Stimulated activated CD8-positive, alpha-beta memory T cell treated with anti-CD3 and anti-CD28 coated beads, Interleukin-4, amount 100 ng/mL, for 24 hours (primary cell): ENCODE results near the gene TMEM50B.
"Not testable (repeated sequence)": the region's sequence is repeated elsewhere in the genome, so short reads cannot be mapped to it uniquely, and the experiment has no call there.

Experiments
- DNase-seq: peaks from one replicate; pipeline ENCODE4 v3.0.0-alpha.2; 2020; ENCODE audit warnings: low read depth

TMEM50B gene

DNA sequence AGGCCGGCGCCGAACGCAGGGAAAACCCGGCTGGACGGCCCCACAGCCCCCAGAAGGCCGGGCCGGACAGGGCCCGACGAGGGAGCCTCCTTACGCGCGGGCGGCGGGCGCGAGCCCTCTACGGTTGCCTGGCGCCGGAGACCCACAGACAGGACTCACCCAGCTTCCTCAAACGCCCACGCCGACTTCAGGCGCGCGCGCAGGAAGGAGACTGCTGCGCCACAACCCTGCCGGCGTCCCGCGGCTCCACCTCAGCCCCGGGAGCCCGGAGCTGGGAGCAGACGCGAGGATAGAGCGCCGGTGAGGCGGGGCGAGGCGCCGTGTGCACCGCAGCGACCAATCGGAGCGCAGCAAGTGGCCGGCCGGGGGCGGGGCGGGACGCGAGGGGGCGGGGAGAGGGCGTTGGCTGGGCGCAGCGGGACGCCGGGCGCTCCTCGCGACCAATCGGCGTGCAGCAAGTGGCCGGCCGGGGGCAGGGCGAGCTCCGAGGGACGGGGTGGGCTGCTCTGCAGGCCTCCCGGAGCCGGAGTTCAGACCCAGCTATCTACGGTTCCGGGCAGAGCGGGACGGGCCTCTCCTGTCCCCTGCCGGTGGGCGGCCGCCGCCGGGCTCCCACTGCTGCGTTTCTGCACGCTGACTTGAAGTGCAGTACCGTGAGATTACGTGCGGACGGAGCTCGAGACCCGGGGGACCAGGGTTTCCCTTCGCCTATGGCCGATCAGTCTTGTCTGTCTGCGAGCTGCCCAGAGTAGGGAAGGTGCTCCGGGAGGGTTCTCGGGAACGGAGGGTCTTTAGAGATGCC is at the start of gene TMEM50B:
TMEM50B (minus strand) TSS at position 296 of the 802 bp plus-strand sequence. CDS start 11,089 bp downstream, outside the sequence.
- peak; percentile 97 for DNase-seq

DNA sequence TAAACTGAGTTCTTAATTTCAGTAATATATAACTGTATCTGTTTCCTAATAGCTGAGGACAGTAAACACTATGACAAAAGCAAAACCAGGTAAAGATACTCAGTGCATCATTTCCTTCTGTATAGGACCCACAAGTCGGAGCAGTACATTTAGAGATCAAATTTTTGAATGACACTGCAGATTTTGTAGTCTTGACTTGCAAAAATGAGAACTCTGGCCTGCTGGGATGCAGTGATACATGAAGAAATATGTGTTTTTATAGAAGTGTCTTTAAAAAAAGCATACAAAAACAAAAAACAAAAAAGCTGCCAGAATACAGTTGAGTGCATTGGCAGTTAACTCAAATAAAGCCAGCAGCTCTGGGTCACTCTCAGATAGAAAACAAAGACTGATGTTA is 43.2 kb upstream of the TMEM50B start:
- no peak for DNase-seq

DNA sequence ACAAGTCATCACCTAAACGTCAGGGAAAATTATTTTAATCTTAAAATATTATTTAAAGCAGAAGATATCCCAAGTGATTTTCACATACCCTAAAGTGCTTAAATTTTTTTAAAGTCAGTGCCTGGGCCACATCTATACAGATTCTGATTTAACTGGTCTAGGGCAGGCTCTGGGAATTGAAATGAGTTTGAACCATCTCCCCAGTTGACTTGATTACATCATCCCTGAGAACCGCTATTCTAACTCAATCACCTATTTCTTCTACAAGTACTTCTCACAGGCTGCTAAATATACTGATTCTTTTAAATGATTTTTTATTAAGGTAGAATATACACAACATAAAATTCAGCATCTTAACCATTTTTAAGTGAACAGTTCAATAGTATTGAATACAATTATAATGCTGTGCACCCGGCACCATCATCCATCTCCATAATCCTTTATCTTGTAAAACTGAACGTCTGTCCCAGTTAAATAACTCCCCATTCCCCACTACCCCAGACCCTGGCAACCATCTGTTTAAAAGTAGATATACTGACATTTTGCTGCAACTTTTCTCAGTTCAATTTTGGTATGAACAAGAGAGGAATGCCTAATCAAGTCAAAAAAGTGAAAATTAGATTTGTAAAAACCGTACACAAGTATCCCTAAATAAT is 42.7 kb upstream of the TMEM50B start:
- DNase-seq: no peak

DNA sequence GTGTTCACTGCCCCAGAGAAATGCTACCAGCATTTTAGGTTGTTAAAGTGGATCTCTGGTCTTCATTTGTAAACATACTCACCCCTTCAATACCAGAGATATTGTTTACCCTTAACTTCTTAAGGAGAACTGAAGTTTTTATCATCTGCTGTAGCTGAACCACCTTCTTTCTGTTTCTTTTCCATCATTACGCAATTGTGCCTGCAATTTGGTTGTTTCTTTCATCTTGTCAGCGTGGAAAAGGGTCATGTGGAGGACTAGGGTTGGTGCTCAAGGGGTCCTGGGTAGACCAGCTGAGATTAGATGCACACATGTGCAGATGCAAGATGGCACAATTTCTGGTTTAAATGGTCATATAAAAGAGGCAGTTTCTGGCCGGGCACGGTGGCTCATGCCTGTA is 39.1 kb upstream of the TMEM50B start:
- DNase-seq: no peak

- DNase-seq: no peak
Measured at GRCh38 chr21:33514229-33514628, 34.5 kb upstream of the TMEM50B start.

DNA sequence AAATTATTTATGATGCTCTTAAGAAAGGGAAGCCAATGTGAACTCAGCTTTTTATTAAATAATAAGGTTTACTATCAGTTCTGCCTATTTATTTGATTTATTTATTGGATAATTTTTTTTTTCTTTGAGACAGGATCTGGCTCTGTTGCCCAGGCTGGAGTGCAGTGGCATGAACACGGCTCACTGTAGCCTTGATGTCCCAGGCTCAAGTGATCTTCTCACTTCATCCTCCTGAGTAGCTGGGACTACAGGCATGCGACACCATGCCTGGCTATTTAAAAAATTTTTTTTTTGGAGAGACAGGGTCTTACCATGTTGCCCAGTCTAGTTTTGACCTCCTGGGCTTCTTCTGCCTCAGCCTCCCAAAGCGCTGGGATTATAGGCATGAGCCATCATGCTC is 32.7 kb upstream of the TMEM50B start:
- DNase-seq: no peak

DNA sequence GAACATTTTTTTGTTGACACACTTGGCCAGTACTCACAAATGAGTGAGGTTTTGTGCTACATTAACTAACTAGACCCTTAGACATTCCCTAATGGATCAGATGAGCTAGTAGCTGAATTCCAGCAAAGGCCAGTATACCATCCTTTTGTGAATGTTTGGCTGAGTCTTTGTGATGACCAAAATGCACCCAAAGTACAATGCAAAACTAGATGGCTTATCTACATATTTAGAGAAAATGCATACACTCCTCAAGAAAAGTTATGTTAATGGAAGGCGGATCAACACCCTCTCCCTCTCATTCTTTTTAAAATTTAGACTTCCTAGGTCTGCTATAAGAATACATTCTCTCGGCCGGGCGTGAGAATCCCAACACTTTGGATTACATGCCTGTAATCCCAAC is 31.9 kb upstream of the TMEM50B start:
- no peak for DNase-seq

DNA sequence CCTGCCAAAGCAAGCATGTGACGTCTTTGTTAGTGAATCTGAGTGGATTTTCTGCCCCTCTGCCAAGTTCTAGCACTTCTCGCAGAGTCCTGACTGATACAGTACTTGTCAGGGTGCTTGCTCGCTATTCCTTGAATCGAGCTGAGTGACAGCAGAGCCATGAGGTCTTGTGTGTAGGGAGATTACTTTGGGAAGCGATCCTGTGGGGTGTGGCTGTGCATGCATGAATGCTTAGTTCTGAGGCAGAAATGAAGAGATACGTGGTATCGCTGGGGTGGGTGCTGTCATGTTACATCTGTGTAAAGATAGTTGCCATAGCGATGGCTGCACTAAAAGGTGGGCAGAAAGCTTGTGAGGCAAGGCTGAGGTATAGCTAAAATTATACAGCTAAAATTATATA is 31.1 kb upstream of the TMEM50B start:
- DNase-seq: no peak

DNA sequence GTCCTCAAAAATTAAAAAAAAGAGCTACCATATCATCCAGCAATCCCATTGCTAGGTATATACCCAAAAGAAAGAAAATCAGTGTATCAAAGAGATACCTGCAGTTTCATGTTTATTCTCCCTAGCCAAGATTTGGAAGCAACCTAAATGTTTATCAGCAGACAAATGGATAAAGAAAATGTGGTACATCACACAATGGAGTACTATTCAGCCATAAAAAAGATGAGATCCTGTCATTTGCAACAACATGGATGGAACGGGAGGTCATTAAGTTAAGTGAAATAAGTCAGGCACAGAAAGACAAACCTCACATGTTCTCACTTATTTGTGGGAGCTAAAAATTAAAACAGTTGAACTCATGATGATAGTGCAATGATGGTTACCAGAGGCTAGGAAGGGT is 27.2 kb upstream of the TMEM50B start:
- not testable (repeated sequence) for DNase-seq

DNA sequence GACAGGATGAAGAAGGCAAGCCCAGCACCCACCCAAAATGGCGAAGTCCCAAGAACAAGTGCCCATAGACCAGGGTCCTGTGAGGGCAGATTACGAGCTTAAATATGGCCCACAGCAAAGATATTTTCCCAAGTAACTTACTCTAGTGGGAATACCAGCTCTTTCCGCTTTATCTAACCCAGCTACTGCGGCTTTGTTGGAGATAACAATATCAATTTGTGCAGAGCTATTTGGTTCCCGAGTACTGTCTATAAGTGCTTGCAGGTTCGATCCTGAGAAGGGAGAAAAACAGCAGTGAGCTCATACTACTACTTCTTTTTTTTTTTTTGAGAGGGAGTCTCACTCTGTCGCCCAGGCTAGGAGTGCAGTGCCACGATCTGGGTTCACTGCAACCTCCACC is 26.1 kb upstream of the TMEM50B start:
- no peak for DNase-seq

DNA sequence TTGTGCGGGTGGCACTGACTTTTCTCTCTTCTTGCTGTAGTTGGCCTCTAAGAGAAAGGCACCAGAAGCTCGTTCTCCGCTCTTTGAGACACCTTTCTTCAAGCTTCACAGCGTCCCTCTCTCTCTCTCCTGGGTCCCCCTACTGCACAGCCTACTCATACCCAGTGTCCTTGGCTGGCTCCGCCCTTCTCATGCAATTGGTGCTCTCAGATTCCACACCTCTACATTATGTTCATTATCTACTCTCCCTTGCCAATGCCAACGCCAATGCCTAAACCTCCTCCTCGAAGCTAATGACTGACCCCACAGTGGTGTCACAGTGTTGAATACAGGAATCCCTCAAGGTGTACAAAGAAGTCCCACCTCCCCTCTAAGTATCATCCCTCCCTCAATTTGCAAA is 16.6 kb upstream of the TMEM50B start:
- DNase-seq: no peak

DNA sequence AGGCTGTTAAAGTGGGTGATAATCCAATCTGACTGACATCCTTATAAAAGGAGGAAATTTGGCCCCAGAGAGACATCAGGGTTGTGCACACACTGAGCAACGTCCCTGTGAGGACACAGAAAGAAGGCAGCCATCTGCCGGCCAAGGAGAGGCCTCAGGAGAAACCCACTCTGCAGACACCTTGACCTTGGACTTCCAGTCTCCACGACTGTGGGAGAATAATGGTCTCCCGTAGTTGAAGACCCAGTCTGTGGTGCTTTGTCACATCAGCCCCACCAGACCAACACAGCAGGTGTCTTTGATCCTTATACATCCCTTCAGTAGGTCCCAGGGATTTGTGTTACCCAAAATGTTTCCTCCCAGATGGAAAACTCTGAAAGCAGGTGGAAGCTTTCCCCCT is 16.0 kb upstream of the TMEM50B start:
- no peak for DNase-seq

GRCh38 chr21:33493756-33494155 is 14.0 kb upstream of the TMEM50B start:
- no peak for DNase-seq

DNA sequence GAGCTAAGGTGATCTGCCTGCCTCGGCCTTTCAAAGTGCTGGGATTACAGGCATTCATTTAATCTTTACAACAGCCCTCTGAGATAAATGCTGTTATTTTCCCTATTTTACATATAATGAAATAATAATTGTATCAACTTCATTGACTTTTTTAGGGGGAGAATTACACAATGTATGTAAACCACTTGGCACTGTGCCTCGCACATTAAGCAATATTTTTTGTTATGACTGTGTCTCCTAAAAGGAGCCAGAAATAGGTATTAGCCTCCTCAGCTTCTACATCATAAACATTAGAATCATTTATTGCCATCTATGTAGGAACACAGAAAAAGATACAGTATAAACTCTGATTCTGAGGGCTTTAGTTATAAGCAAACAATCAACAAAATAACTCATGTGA is 12.8 kb upstream of the TMEM50B start:
- DNase-seq: no peak

- DNase-seq: peak; percentile 90
Measured at GRCh38 chr21:33491373-33492102, 11.8 kb upstream of the TMEM50B start, which contains the start of gene DNAJC28. Gene DNAJC28, minus strand, starts transcription at chr21:33491716. Its CDS starts 2,323 bp downstream, at chr21:33489393.

- DNase-seq: no peak
Measured at GRCh38 chr21:33490991-33491372, 11.2 kb upstream of the TMEM50B start.

DNA sequence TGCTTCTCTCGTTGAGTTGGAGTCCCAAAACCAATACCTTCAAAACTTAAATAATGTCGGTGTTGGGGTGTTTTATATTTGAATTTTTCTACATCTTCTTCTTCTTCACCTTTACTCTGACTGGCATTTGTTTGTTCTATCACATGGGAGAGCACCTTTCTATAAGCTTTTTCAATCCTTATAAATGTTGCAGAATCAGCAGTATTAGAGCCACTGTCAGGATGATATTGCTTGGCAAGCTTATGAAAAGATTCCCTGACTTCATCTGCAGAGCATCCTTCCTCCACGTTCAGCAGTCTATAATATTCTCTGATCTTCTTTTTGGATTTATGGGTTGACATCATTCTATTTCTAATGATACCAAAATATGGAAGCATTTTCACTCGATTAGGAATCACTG is 9.2 kb upstream of the TMEM50B start:
- no peak for DNase-seq

- no peak for DNase-seq
Measured at GRCh38 chr21:33487996-33488395, 8.2 kb upstream of the TMEM50B start.

- DNase-seq: no peak
Measured at GRCh38 chr21:33481314-33481943, 1.7 kb upstream of the TMEM50B start.

GRCh38 chr21:33480481-33481103 is 818 bp upstream of the TMEM50B start:
- no peak for DNase-seq

GRCh38 chr21:33478935-33479678 is 667 bp downstream of the TMEM50B start:
- DNase-seq: peak; percentile 32
